DMS114 treated with DMSO at 0.1 percent for 48 hours (cell line): ENCODE measurements around the gene ZMYND8.
"Not testable (repeated sequence)": the region's sequence is repeated elsewhere in the genome, so short reads cannot be mapped to it uniquely, and the experiment has no call there.

ENCODE experiments used
- DNase-seq: peaks from one replicate; lab custom pipeline; 2025; ENCODE audit not compliant: unreplicated experiment; lab: John Stamatoyannopoulos, UW

Gene ZMYND8

DNA sequence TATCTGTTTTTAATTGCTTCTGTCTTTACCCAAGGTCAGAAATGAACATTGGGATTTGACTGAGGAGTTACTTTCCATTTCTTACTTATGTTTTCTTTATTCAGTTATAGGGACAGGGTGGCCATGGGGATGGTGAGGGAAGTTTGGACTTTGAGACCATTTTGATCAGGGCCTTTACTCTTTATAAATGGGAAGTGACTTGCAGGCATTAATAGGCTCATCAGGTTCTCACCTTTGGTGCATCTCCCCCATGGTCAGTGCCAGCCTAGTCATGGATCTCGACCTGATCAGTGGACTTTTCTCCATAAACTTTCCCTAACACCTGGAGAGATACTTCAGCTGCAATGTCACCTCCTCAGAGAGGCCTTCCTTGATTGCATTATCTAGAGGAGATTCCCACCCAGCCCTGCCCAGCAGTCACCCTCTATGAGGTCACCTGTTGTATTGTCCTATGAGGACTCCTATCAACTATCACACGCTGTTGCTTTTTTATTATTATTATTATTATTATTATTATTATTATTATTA is 16.8 kb upstream of the ZMYND8 start:
- no peak for DNase-seq

DNA sequence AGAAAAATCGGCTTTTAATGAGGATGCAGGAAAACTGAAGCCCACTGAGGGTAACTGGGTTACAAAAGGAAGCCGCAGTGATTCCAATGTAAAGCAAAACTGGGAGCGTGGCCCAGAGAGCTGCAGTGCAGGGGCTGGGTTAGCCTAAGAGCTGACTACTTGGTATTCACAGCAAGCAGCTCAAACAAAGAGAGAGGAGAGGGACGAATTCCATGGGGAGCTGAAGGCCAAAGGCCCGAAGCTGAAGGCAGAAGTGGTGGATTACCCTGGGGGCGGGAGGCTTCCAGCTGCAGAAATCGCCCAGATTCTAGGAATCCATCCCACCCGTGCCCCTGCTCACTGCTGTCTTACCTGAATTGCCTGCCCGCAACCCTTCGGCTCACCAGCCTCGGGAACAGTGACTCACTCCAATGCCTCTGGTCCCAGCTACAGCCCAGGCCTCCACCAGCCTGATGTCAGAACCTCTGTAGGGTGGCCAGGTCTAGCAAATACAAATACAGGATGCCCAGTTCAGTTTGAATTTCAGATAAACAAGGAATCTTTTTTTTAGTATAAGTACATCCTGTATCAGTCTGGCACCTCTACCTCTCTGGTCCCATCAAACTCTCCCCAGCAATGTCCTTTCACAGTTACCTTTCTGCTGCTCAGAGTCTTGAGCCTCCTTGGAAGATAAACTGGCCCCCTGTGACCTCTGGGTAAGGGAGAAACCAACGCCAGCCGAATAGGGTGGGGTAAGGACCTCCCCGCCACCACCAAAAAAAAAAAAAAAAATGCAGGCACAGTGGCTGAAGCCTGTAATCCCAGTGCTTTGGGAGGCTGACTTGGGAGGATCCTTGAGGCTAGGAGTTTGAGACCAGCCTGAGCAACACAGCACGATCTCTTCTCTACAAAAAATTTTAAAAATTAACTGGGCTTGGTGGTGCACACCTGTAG is 14.6 kb upstream of the ZMYND8 start:
- no peak for DNase-seq

DNA sequence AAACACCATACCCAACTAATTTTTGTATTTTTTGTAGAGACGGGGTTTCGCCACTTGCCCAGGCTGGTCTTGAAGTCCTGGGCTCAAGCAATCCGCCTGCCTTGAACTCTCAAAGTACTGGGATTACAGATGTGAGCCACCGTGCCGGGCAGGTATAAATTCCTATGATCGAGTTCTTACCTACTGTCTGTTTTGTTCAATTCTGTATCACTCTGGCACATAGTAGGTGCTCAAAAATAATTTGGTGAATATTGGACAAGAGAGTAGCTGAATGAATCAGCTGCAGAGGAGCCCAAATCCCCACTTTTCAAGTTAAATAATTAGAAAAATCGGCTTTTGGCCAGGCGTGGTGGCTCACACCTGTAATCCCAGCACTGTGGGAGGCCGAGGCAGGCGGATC is 13.7 kb upstream of the ZMYND8 start:
- no peak for DNase-seq

- no peak for DNase-seq
These were observed 11.8 kb upstream of the ZMYND8 start for GRCh38 chr20:47368301-47368700.

- not testable (repeated sequence) for DNase-seq
These were observed 9.8 kb upstream of the ZMYND8 start for GRCh38 chr20:47366301-47366700.

DNA sequence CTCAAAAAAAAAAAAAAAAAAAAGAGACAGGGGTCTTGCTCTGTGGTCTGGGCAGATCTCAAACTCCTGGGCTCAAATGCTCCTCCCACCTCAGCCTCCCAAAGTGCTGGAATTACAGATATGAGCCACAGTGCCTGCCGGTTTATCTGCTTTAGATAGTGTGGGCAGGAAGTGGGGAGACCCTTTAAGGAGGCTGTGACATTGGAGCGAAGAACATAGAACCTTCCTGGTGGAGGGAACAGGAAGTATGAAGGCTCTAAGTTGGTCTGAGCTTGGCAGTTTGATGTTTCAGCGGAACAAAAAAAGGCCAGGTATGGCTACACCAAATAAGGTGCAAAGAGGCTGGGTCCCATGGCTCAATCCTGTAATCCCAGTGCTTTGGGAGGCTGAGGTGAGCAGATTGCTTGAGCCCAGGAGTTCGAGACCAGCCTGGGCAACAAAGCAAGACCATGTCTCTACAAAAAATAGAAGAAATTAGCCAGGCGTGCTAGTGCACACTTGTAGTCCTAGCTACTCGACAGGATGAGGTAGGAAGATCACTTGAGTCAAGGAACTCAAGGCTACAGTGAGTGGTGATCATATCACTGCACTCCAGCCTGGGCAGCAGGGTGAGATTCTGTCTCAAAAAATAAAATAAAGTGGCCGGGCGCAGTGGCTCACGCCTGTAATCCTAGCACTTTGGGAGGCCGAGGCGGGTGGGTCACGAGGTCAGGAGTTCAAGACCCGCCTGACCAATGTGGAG is 8.7 kb upstream of the ZMYND8 start:
- no peak for DNase-seq

DNA sequence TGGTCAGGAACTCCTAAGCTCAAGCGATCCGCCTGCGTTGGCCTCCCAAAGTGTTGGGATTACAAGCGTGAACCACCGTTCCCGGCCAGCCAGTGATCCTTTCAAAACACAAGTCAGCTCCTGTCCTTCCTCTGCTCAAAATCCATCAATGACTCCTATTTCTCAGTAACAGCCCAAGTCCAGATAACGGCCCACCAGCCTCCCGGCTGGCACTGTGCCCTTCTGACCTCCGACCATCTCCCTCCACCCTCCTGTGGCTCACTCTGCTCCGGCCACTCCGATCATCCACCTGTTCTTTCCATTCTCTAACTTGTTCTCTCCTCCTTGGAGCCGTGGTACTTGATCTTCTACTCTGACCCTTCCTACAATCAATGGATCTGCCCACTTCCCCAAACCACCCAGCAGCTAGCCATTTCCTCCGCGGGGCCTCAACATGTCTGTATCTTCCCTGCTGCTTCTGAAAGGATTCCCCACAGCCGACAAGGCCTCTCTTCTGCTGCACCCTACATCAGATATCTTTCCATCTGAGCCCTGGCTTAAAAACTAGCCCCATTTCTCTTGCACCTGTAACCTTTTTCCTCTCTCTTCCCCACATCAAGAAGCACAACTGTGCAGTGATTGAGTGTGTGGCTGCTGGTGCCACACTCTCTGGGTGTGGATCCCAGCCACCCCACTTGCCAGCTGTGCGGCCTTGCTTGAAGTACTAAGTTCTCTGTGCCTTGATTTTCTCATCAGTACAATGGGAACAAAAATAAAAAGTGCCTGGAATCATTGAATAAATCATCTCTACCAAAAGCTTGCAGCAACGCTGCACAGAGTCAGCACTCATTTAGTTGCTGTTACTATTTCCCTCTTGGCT is 6.1 kb upstream of the ZMYND8 start:
- no peak for DNase-seq

- DNase-seq = no peak
These were observed 4.8 kb upstream of the ZMYND8 start for GRCh38 chr20:47361057-47361915.

- DNase-seq = peak; percentile 62
These were observed 4.0 kb upstream of the ZMYND8 start for GRCh38 chr20:47360297-47361056.

DNA sequence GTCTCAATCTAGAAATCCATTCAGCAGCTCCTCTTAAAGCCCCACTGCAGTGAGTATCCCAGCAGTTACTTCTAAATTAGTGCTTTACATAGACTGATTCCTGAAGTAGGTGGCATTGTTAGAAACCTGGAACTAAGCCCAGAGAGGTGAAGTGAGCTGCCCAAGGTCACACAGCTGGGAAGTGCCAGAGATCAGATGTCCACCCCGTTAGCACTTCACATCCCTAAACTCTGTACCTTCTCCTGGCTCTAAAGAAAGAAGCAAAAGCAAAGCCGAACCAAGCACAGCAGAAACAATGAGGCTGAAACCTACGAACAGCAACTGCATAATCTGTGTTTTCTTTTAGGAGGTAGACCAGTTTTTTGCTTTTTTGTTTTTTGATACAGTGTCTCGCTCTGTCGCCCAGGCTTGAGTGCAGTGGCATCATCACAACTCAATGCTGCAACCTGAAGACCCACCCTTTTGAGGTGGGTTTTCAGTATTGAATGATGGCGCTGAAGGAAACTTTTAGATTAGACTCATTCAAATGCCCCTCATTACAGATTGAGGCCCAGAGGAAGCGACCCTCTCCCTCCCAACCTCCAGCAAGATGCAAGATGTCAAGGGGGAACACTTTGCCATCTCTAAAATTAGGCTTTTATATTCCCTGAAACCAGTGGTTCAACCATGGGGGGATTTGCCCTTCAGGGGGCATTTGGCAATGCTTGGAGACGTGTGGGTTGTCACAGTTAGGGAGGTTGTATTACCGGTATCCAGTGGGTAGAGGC is 3.2 kb upstream of the ZMYND8 start:
- no peak for DNase-seq

- DNase-seq = peak; percentile 82
These were observed 2.4 kb upstream of the ZMYND8 start for GRCh38 chr20:47358672-47359529.

- no peak for DNase-seq
These were observed 1.7 kb upstream of the ZMYND8 start for GRCh38 chr20:47358039-47358671.

GRCh38 chr20:47357296-47358038 is 968 bp upstream of the ZMYND8 start:
- peak; percentile 54 for DNase-seq

DNA sequence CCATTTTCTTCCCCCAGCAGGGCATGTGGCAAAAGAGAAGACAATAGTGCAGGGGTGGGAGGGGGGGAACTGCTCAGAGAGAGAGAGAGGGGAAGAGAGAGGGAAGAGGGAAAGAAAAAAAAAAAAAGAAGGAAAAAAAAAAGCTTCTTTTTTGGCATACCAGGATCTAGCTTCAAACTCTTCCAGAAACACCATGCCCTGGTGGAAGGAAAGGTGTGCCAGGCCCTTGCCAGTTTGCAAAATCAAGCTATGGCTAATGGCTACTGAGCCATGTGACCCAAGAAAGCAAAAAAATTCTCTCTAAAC is 326 bp downstream of the ZMYND8 start:
- no peak for DNase-seq

DNA sequence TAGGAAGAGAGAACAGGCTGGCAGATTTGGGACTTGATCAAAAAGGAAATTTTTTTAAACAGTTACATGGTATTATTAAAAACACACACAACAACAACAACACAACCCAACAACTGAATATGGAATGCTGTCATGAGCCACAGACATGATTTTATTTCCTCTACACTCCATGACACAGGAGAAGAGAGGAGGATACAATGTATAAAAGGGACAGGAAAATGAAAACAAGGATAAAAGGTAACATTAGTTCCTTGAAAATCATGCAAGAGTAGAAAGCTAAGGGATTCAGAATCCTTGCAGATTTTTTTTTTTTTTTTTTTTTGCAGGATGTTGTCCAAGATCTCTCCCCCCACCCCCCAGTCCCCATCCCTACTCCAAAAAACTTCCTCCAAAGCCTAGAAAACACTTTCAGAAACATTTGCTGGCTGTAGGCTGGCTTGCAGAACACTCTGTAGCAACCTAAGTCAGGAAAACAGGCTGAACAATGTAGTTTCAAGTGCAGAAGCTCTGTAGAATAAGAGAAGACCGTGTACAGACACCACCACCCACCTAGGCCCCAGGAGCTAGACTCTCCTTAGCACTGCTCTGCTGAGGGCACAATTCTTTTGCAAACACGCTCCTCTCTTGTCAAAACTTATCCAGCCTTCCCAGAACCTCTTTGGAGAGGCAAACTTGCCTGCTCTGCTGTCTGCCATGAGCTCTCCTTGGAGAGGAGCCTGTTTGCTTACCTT is 845 bp downstream of the ZMYND8 start:
- DNase-seq = peak; percentile 21
